Measurements from ENCODE around the gene SLC31A1.
A peak's percentile ranks its signal among the peaks of the same experiment; 100 is the strongest.

The SLC31A1 gene

GRCh38 chr9:113216406-113216805 lies 4.9 kb upstream of the SLC31A1 start:
- H3K27ac ChIP-seq: no peak overlapping the region
- ChIA-PET POLR2A (ENCODE audit: low non-redundant PET) (interaction anchor here (0.5 kb wide), 1 partner anchor 1033 kb away, joined by 3 read pairs; no protein-coding TSS in a partner anchor), CTCF (no interaction called here)
- no peak for DNase-seq (ENCODE audit: low spot score)
- TF ChIP-seq CTCF (conservative IDR thresholded peaks at IDR 0.05; ENCODE audit: low read depth): no peak

GRCh38 chr9:113219186-113219936 lies 2.0 kb upstream of the SLC31A1 start:
- no peak for TF ChIP-seq CTCF (conservative IDR thresholded peaks at IDR 0.05; ENCODE audit: low read depth)
- CTCF ChIA-PET: no interaction called here
- POLR2A ChIA-PET (ENCODE audit: low non-redundant PET): no interaction called here
- DNase-seq (ENCODE audit: low spot score): no peak
- no peak overlapping the region for H3K27ac ChIP-seq

DNA sequence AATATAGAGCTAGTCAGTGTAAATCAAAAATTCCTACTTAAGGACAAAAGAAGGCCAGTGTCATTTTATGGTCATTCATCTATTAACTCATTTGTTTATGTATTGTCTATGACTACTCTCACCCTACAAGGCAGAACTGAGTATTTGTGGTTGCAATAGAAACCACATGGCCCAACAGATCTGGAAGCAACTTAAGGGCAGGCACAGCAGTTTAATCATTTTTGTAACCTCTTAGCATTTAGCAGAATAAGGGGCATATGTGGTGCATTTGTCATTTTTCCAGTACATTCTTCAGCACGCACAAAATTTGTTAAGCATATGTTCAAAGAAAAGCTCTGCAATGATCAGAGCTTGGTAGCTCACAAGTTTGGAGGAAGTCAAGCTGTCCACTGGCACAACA lies 1.4 kb upstream of the SLC31A1 start:
- ChIA-PET CTCF (interaction anchor here (2.2 kb wide), 1 partner anchor 107 kb away, joined by 7 read pairs; no protein-coding TSS in a partner anchor), POLR2A (ENCODE audit: low non-redundant PET) (no interaction called here)
- H3K27ac ChIP-seq: no peak overlapping the region
- TF ChIP-seq CTCF (conservative IDR thresholded peaks at IDR 0.05; ENCODE audit: low read depth): no peak
- DNase-seq (ENCODE audit: low spot score): no peak

- POLR2A ChIA-PET (ENCODE audit: low non-redundant PET): interaction anchor here (1.0 to 1.2 kb wide), 2 partner anchors 55 to 70 kb away, joined by 4 to 8 read pairs; partner anchors contain the start of genes CDC26, PRPF4 and SLC31A2
- CTCF ChIA-PET: interaction anchor here (0.6 to 2.2 kb wide), 3 partner anchors 9 to 280 kb away, joined by 3 to 7 read pairs (median 7); no protein-coding TSS in a partner anchor
- DNase-seq (ENCODE audit: low spot score): peak; percentile 20
- peak overlapping the region; percentile 81 for H3K27ac ChIP-seq
- no peak for TF ChIP-seq CTCF (conservative IDR thresholded peaks at IDR 0.05; ENCODE audit: low read depth)
These were observed 809 bp upstream of the SLC31A1 start for GRCh38 chr9:113220467-113221002.

DNA sequence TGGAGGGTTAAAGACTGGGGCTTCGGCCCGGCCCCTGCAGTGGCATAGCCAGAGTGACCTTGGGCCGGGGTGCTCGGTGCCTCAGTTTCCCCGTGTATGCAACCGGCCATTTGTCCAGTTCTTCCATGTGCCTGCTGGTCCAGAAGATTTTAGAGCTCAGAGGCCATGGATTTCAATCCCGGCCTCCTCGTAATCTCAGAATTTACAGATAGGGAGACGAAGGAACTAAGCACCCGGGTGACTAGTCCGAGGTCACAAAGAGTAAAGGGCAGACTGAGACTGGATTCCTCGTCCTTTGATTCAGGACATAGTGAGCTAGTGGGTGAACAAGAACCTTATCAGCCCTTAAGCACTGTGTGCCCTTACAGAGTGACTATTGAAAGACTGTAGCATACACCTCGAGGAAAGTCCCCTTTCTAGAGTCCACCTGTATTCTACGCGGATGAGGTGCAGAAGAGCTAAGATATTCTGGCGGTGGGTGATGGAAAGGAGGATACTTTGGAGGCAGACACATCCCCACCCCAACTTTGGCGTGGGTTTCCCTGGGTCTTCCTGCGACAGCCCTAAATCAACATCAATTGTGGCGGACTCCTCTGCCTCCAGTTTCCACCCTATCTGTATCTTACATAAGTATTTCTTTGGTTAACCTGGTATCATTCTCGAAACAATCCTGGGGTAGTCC lies 597 bp downstream of the SLC31A1 start:
- POLR2A ChIA-PET (ENCODE audit: low non-redundant PET): interaction anchor here (0.6 to 1.2 kb wide), 4 partner anchors 21 to 71 kb away, joined by 4 to 8 read pairs (median 6); partner anchors contain the start of genes CDC26, PRPF4 and SLC31A2
- CTCF ChIA-PET: interaction anchor here (0.6 to 2.2 kb wide), 4 partner anchors 31 to 109 kb away, joined by 3 to 7 read pairs (median 4); partner anchors contain the start of genes CDC26 and PRPF4
- peak overlapping the region; percentile 81 for H3K27ac ChIP-seq
- peak; percentile 38 for DNase-seq (ENCODE audit: low spot score)
- TF ChIP-seq CTCF (conservative IDR thresholded peaks at IDR 0.05; ENCODE audit: low read depth): no peak

DNA sequence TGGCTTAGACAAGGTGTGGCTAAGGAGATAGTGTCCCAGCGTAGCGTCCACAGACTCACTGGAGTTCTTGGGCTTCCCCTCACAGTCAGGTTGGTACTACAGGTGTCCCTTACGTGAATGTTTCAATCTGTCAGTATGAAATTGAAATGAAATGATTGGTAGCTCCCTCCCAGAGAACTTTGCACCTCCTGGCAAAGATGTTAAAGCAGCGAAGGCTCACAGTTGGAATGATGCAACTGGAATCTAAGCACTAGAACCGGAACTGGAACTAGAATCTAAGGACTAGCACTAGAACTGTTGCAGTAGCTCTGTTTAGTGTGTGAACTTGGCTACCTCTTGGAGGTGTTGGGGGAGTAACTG lies 1.1 kb downstream of the SLC31A1 start:
- DNase-seq (ENCODE audit: low spot score): peak; percentile 20
- peak overlapping the region; percentile 81 for H3K27ac ChIP-seq
- ChIA-PET CTCF (interaction anchor here (1.0 kb wide), 1 partner anchor 47 kb away, joined by 3 read pairs; no protein-coding TSS in a partner anchor), POLR2A (ENCODE audit: low non-redundant PET) (interaction anchor here (0.6 kb wide), 1 partner anchor 66 kb away, joined by 3 read pairs; no protein-coding TSS in a partner anchor)
- TF ChIP-seq CTCF (conservative IDR thresholded peaks at IDR 0.05; ENCODE audit: low read depth): no peak
